LNCaP clone FGC (cell line): Measurements from ENCODE around the gene GCSAM.

ENCODE experiments used
- DNase-seq: peaks from one replicate; pipeline ENCODE4 v3.0.0-alpha.2; 2011; ENCODE audit warnings: low read depth
- H3K4me3 ChIP-seq: 2 replicates; pipeline ENCODE4 v1.5.1; 2011; ENCODE audit warnings: mild to moderate bottlenecking, low read depth, low read length, control low read depth
- TF ChIP-seq, protein P1 (sequence below): IDR thresholded peaks from 2 replicates; pipeline ENCODE4 v1.5.1; 2012; ENCODE audit warnings: mild to moderate bottlenecking; ENCODE audit not compliant: control insufficient read depth, insufficient read depth; ENCODE audit errors: extremely low read depth

Gene GCSAM, protein sequence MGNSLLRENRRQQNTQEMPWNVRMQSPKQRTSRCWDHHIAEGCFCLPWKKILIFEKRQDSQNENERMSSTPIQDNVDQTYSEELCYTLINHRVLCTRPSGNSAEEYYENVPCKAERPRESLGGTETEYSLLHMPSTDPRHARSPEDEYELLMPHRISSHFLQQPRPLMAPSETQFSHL

GRCh38 chr3:112132975-112133448 lies at the start of gene GCSAM:
Gene GCSAM, minus strand, starts transcription at chr3:112133248. Its CDS starts 128 bp downstream, at chr3:112133120.
- no peak for DNase-seq
- TF ChIP-seq, protein P1, sequence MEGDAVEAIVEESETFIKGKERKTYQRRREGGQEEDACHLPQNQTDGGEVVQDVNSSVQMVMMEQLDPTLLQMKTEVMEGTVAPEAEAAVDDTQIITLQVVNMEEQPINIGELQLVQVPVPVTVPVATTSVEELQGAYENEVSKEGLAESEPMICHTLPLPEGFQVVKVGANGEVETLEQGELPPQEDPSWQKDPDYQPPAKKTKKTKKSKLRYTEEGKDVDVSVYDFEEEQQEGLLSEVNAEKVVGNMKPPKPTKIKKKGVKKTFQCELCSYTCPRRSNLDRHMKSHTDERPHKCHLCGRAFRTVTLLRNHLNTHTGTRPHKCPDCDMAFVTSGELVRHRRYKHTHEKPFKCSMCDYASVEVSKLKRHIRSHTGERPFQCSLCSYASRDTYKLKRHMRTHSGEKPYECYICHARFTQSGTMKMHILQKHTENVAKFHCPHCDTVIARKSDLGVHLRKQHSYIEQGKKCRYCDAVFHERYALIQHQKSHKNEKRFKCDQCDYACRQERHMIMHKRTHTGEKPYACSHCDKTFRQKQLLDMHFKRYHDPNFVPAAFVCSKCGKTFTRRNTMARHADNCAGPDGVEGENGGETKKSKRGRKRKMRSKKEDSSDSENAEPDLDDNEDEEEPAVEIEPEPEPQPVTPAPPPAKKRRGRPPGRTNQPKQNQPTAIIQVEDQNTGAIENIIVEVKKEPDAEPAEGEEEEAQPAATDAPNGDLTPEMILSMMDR: no peak
- no peak within 1 kb of the TSS for H3K4me3 ChIP-seq

GRCh38 chr3:112175646-112176045 lies 42.6 kb upstream of the GCSAM start:
- no peak for DNase-seq
- H3K4me3 ChIP-seq: no peak overlapping the region
- TF ChIP-seq, protein P1: no peak

GRCh38 chr3:112175037-112175436 lies 42.0 kb upstream of the GCSAM start:
- no peak for DNase-seq
- H3K4me3 ChIP-seq: no peak overlapping the region
- TF ChIP-seq, protein P1: no peak

GRCh38 chr3:112171144-112171543 lies 38.1 kb upstream of the GCSAM start:
- TF ChIP-seq, protein P1: no peak
- no peak for DNase-seq

DNA sequence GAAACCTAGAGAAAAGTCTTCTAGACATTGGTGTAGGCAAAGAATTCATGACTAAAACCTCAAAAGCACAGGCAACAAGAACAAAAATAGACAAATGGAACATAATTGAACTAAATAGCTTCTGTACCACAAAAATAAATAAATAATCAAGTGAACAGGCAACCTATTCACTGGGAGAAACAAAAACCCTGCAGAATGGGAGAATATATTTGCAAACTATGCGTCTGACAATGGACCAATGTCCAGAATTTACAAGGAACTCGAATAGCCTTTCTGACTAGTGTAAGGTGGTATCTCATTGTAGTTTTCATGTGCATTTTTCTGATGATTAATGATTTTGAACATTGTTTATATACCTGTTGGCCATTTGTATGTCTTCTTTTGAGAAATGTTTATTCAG lies 37.0 kb upstream of the GCSAM start:
- TF ChIP-seq, protein P1: no peak
- no peak overlapping the region for H3K4me3 ChIP-seq
- no peak for DNase-seq

More at GRCh38 chr3:112171144-112171543, 38.1 kb upstream of the GCSAM start:
- H3K4me3 ChIP-seq: no peak overlapping the region

DNA sequence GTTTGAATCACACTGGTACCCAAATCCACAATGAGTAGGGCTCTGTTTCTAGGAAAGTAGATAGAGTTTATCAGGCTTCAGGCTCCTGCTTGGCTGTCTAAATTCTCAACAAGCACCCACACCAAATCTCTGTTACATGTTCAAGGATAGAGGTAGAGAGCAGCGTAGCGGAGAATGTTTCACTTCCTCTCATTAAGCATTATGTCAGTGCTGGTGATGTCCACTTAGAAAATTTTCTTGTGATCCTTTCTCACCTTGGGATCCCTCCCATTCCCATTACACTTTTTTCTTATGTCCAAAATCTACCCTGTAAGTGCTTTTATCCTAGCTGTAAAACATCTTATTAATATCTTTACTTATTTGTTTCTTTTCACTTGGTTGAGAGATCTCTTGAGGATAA lies 34.7 kb upstream of the GCSAM start:
- DNase-seq: no peak

More for the DNA sequence above, 34.7 kb upstream of the GCSAM start:
- TF ChIP-seq, protein P1: no peak
- H3K4me3 ChIP-seq: no peak overlapping the region
